Sigmoid colon (tissue), 7 donors: Measurements from ENCODE around the gene PARD3. TPM values are rescaled to one million over a fixed set of nuclear protein-coding genes. Genes with fewer than 3 reads are reported as not detected.

Experiments
- DNase-seq: peaks from one replicate; pipeline ENCODE4 v3.0.0-alpha.2; 2019
- H3K27ac ChIP-seq, 4 donors: fragments of 200-600 bp; sonication (generic); one replicate each; pipeline ENCODE4 v1.5.1; 2016 to 2019; ENCODE audit warnings: mild to moderate bottlenecking in 1 of 4
- H3K27me3 ChIP-seq, 3 donors: fragments of 200-600 bp; sonication (generic); one replicate each; pipeline ENCODE4 v1.5.1; 2019; ENCODE audit warnings: mild to moderate bottlenecking in 1 of 3
- H3K36me3 ChIP-seq, 4 donors: fragments of 200-600 bp; sonication (generic); one replicate each; pipeline ENCODE4 v1.5.1; 2016 to 2019
- H3K4me1 ChIP-seq, 4 donors: fragments of 200-600 bp; sonication (generic); one replicate each; pipeline ENCODE4 v1.5.1; 2017 to 2019
- H3K4me3 ChIP-seq, 4 donors: fragments of 200-600 bp; sonication (generic); one replicate each; pipeline ENCODE4 v1.5.1; 2017 to 2019; ENCODE audit warnings: mild to moderate bottlenecking in 2 of 4, moderate library complexity in 1 of 4
- H3K9me3 ChIP-seq, 4 donors: fragments of 200-600 bp in 3 of 4; sonication (generic) in 3 of 4; one replicate each; pipeline versions ENCODE4 v1.5.1 to v1.6.1; 2013 to 2019
- EP300 ChIP-seq, 4 donors: sonication (generic); formaldehyde crosslinking; IDR thresholded peaks; one replicate each; pipeline ENCODE4 v1.6.1; 2017; ENCODE audit warnings: antibody characterized with exemption in 4 of 4
- POLR2A ChIP-seq, 2 donors: fragments of 450-650 bp; IDR thresholded peaks; one replicate each; pipeline ENCODE4 v1.6.1; 2016; ENCODE audit warnings: antibody characterized with exemption in 2 of 2, mild to moderate bottlenecking in 2 of 2, moderate library complexity in 2 of 2
- POLR2AphosphoS5 ChIP-seq, 4 donors: sonication (generic); formaldehyde crosslinking; IDR thresholded peaks; one replicate each; pipeline ENCODE4 v1.6.1; 2017; ENCODE audit warnings: antibody characterized with exemption in 4 of 4
- WGBS, 2 donors: extraction: QIAGEN DNeasy Blood & Tissue Kit; methylation state at CpG; one replicate each; pipeline ENCODE4 v1.1.7; 2013; 5-methylcytosine and 5-hydroxymethylcytosine counted together
- intact Hi-C: fragments of 100-400 bp; cut with DNase I; formaldehyde crosslinking; loops from one replicate; pipeline ENCODE4 v1.15.1; 2023
- polyA plus RNA-seq, 3 donors: library from polyadenylated mRNA; stranded (reverse); fragments of 200-250 nt; gene quantifications; one replicate each; pipeline ENCODE4 v1.2.3, GENCODE V29; 2013
- total RNA-seq, 4 donors: library from RNA; depleted of rRNA; stranded (reverse); fragments of >200 nt; gene quantifications; one replicate each; pipeline ENCODE4 v1.1.0, GENCODE V29; 2016
- TF ChIP-seq, protein P1 (sequence below), 4 experiments: fragments of 450-650 bp in 3 of 4; fragments of 200-600 bp in 1 of 4; IDR thresholded peaks; one replicate each; pipeline ENCODE4 v1.5.1; 2016 to 2019; ENCODE audit warnings: antibody characterized with exemption in 4 of 4, mild to moderate bottlenecking in 3 of 4, moderate library complexity in 2 of 4
- donor health status: healthy with polysubstance abuse.
- donor health status: Bipolar disorder and iron deficiency.
- donor health status: healthy.

Gene PARD3
- total and polyA plus RNA-seq, 7 donors = 17.5 to 96.4 (median 75.9) TPM

DNA sequence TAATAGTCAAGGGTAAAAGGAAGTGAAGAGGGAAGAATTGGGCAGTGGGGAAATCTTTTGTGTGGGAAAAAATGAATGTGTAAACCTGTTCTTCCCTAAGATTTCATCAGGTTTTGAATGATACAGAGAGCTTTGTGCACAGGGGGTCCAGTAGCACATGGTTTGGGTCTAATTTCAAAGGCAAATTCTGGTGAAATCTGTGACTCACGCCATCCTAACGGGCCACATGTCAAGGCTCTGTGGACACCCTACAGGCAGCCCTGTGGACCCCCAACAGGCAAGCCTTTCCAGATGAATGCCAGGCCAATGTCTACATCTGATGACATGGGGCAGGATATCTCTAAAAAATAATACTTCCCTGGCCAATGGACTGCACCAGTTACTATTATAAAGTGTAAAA is 309.8 kb downstream of the PARD3 start:
- no peaks in the 10 kb centered on the region for H3K9me3 ChIP-seq
- 92 to 96% methylated on average over 2 of the region's 2 CpGs for WGBS, 2 donors
- H3K4me3 ChIP-seq = no peak overlapping the region
- peaks cover 0 to 11% (median 4%) of the 10 kb centered on the region in 4 donors for H3K4me1 ChIP-seq
- no peak for DNase-seq
- H3K36me3 ChIP-seq = no peaks in the 10 kb centered on the region
- no peaks in the 10 kb centered on the region for H3K27me3 ChIP-seq
- no peak overlapping the region for H3K27ac ChIP-seq
- intact Hi-C loops = no loop called here
- TF ChIP-seq POLR2AphosphoS5 (IDR thresholded peaks at IDR 0.05) = no peak
- TF ChIP-seq POLR2A (IDR thresholded peaks at IDR 0.05) = no peak
- TF ChIP-seq, protein P1, sequence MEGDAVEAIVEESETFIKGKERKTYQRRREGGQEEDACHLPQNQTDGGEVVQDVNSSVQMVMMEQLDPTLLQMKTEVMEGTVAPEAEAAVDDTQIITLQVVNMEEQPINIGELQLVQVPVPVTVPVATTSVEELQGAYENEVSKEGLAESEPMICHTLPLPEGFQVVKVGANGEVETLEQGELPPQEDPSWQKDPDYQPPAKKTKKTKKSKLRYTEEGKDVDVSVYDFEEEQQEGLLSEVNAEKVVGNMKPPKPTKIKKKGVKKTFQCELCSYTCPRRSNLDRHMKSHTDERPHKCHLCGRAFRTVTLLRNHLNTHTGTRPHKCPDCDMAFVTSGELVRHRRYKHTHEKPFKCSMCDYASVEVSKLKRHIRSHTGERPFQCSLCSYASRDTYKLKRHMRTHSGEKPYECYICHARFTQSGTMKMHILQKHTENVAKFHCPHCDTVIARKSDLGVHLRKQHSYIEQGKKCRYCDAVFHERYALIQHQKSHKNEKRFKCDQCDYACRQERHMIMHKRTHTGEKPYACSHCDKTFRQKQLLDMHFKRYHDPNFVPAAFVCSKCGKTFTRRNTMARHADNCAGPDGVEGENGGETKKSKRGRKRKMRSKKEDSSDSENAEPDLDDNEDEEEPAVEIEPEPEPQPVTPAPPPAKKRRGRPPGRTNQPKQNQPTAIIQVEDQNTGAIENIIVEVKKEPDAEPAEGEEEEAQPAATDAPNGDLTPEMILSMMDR (IDR thresholded peaks at IDR 0.05) = no peak
- no peak for TF ChIP-seq EP300 (IDR thresholded peaks at IDR 0.05)

DNA sequence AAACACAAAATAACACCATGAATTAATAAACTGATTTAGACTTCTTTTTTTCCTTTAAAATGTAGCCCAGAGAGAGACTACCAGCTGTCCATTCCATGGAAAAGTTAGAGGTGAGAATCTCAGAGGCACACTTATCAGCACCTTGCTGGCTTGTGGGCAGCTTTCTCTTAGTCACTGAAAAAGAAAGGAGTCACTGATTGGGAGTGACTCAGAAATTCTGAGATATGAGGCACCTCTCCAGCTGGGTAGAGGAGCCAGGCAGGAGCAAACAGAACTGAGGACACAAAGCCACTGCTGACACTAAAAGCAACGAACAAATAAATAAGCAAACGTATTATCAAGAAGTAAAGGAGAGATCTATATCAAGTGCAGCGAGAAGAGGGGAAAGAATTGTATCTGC is 310.6 kb downstream of the PARD3 start:
- H3K36me3 ChIP-seq = no peaks in the 10 kb centered on the region
- WGBS, 2 donors = 80 to 88% methylated on average over 3 of the region's 3 CpGs
- no peaks in the 10 kb centered on the region for H3K27me3 ChIP-seq
- H3K27ac ChIP-seq = no peak overlapping the region
- H3K9me3 ChIP-seq = no peaks in the 10 kb centered on the region
- intact Hi-C loops = no loop called here
- no peak overlapping the region for H3K4me3 ChIP-seq
- H3K4me1 ChIP-seq = peaks cover 0 to 17% (median 4%) of the 10 kb centered on the region in 4 donors
- DNase-seq = no peak
- TF ChIP-seq EP300 (IDR thresholded peaks at IDR 0.05) (no peak), POLR2A (IDR thresholded peaks at IDR 0.05) (no peak), POLR2AphosphoS5 (IDR thresholded peaks at IDR 0.05) (no peak)
- TF ChIP-seq, protein P1 (IDR thresholded peaks at IDR 0.05) = no peak

DNA sequence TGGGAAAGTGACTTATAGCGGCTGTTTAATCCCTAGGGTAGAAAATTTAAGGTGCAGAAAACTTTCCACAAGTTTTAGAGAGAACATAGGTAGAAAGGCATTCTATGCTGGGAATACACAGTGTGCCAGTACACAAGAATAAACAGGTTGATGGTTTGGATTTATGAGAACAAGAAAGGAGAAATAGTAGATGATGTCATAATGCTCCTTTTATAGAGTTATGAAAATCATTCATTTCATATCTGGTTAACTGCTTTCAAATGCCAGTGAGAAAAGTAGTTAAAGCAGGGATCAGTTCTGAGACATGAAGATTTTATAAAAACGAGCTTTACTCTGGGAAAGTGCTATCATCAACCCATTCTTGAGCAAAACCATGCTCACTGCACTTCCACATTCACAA is 311.4 kb downstream of the PARD3 start:
- H3K27me3 ChIP-seq = no peaks in the 10 kb centered on the region
- H3K36me3 ChIP-seq = no peaks in the 10 kb centered on the region
- TF ChIP-seq, protein P1 (IDR thresholded peaks at IDR 0.05) = no peak
- TF ChIP-seq POLR2A (IDR thresholded peaks at IDR 0.05) (no peak), POLR2AphosphoS5 (IDR thresholded peaks at IDR 0.05) (no peak), EP300 (IDR thresholded peaks at IDR 0.05) (no peak)
- no peak overlapping the region for H3K4me3 ChIP-seq
- H3K4me1 ChIP-seq = peaks cover 0 to 17% (median 4%) of the 10 kb centered on the region in 4 donors
- 89 to 93% methylated on average over 2 of the region's 2 CpGs for WGBS, 2 donors
- no peaks in the 10 kb centered on the region for H3K9me3 ChIP-seq
- DNase-seq = no peak
- intact Hi-C loops = no loop called here
- no peak overlapping the region for H3K27ac ChIP-seq

DNA sequence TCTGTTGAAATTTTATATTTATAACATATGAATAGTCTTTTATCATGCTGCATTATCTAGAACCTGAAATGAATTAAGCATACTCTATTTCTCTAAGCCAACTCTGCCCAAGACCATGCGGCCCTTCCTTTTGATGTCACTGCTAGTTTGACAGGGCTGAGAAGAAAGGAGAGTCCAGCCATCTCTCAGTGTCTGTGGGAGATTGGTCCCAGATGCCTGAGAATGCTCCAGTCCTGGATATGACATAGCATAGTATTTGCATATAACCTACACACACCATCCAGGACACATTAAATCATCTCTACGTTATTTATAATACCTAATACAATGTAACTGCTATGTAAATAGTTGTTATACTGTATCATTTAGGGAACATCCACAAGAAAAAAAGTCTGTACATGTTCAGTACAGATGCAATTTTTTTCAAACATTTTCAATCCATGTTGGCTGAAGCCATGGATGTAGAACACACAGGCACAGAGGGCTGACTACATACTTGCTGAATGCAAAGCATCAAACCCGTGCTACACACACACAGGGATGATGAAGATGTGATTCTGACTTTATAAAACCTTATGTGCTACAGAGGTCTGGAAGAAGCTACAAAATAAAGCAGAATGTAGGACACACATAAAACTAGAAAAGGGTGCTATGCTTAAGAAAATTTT is 315.4 kb downstream of the PARD3 start:
- intact Hi-C loops = no loop called here
- H3K4me1 ChIP-seq = peaks cover 0 to 17% (median 4%) of the 10 kb centered on the region in 4 donors
- 81 to 82% methylated on average over 3 of the region's 3 CpGs for WGBS, 2 donors
- H3K27me3 ChIP-seq = no peaks in the 10 kb centered on the region
- no peak for DNase-seq
- H3K9me3 ChIP-seq = no peaks in the 10 kb centered on the region
- H3K36me3 ChIP-seq = no peaks in the 10 kb centered on the region
- no peak overlapping the region for H3K27ac ChIP-seq
- H3K4me3 ChIP-seq = no peak overlapping the region
- no peak for TF ChIP-seq POLR2A (IDR thresholded peaks at IDR 0.05)
- TF ChIP-seq, protein P1 (IDR thresholded peaks at IDR 0.05) = no peak
- no peak for TF ChIP-seq EP300 (IDR thresholded peaks at IDR 0.05)
- no peak for TF ChIP-seq POLR2AphosphoS5 (IDR thresholded peaks at IDR 0.05)

DNA sequence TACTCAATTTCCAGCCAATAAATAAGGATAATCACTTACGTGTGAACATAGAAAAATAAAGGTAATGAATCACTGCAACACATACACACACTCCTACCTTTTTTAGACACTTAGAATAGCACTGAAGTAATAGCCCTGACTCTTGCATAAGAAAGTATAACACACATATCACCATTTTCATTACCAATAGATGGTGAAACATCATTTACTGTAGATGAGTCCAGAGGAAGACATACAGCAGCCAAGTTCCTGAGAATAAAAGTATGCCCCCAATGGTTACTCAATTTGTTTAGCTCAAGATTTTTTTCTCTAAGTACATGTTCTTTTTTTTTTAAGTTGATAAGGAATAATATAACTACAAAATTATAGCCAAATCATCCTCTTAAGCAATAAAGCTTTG is 316.3 kb downstream of the PARD3 start:
- intact Hi-C loops = no loop called here
- no peak for DNase-seq
- no peak overlapping the region for H3K4me3 ChIP-seq
- WGBS, 2 donors = 95 to 97% methylated on average over 1 of the region's 1 CpG
- no peaks in the 10 kb centered on the region for H3K9me3 ChIP-seq
- H3K27ac ChIP-seq = no peak overlapping the region
- H3K27me3 ChIP-seq = no peaks in the 10 kb centered on the region
- TF ChIP-seq, protein P1 (IDR thresholded peaks at IDR 0.05) = no peak
- TF ChIP-seq POLR2A (IDR thresholded peaks at IDR 0.05) = no peak
- no peak for TF ChIP-seq EP300 (IDR thresholded peaks at IDR 0.05)
- no peak for TF ChIP-seq POLR2AphosphoS5 (IDR thresholded peaks at IDR 0.05)
- H3K4me1 ChIP-seq = peaks cover 0 to 17% (median 2%) of the 10 kb centered on the region in 4 donors
- H3K36me3 ChIP-seq = no peaks in the 10 kb centered on the region
